Measurements from ENCODE around the gene COPG2. TPM values are rescaled to one million over a fixed set of nuclear protein-coding genes. Genes with fewer than 3 reads are reported as not detected.
"Not testable (repeated sequence)": the region's sequence is repeated elsewhere in the genome, so short reads cannot be mapped to it uniquely, and the experiment has no call there.

The COPG2 gene
- total and polyA plus RNA-seq, 2 of the 13 experiments (the other 11 are each of a cell fraction or from before 2014, with no cell fraction given): 14.1 to 17.7 TPM

DNA sequence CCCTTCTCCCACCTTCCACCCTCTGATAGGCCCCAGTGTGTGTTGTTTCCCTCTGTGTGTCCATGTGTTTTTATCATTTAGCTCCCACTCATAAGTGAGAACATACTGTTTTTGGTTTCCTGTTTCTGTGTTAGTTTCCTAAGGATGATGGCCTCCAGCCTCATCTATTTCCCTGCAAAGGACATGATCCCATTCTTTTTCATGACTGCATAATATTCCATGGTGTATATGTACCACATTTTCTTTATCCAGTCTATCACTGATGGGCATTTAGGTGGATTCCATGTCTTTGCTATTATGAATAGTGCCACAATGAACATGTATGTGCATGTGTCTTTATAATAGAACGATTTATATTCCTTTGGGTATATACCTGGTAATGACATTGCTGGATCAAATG, 23.8 kb upstream of the COPG2 start:
- FAIRE-seq; H3K4me2 ChIP-seq (ENCODE audit: low read depth, low read length); H3K9ac ChIP-seq (ENCODE audit: insufficient read depth, low read depth, low read length); in situ Hi-C loops (cut with HindIII; ENCODE audit: extremely low pct_ligation_motif_present, low pct_unique_long_range_greater_than_20kb); H3K27ac ChIP-seq (ENCODE audit: extremely low read length, insufficient read depth, low read length); H2AFZ ChIP-seq (ENCODE audit: low read length); CTCF ChIA-PET (ENCODE audit: low intra/inter-chr PET ratio, low total read pairs); intact Hi-C loops (cut with micrococcal nuclease; ENCODE audit: unreplicated experiment); H3K79me2 ChIP-seq (ENCODE audit: insufficient read depth, low read length); H3K4me3 ChIP-seq (replicated peaks in 1 of 3; ENCODE audit: insufficient read depth in 1 of 3, low read depth in 2 of 3, low read length in 3 of 3); H3K27me3 ChIP-seq (ENCODE audit: control insufficient read depth in 1 of 2, insufficient read depth in 2 of 2, low read length in 2 of 2); POLR2A ChIA-PET; DNase-seq (ENCODE audit: low spot score); ATAC-seq; BruUV-seq (replicated peaks); H4K20me1 ChIP-seq (ENCODE audit: insufficient read depth, low read length); H3K4me1 ChIP-seq (ENCODE audit: insufficient read depth, low read length); H3K36me3 ChIP-seq (replicated peaks in 1 of 2; ENCODE audit: control insufficient read depth in 1 of 2, insufficient read depth in 2 of 2, low read length in 2 of 2): not testable (repeated sequence)
- WGBS (ENCODE audit: low lambda C conversion rate): 0% methylated on average over 1 of the region's 1 CpG
- peaks cover 16% of the 10 kb centered on the region for H3K9me3 ChIP-seq (ENCODE audit: low read length)

- Histone ChIP-seq H3K4me1 (ENCODE audit: insufficient read depth, low read length) (no peaks in the 10 kb centered on the region), H3K27ac (ENCODE audit: extremely low read length, insufficient read depth, low read length) (no peak overlapping the region), H3K36me3 (replicated peaks in 1 of 2; ENCODE audit: control insufficient read depth in 1 of 2, insufficient read depth in 2 of 2, low read length in 2 of 2) (no peaks in the 10 kb centered on the region), H3K4me2 (ENCODE audit: low read depth, low read length) (no peak overlapping the region), H3K79me2 (ENCODE audit: insufficient read depth, low read length) (no peaks in the 10 kb centered on the region), H2AFZ (ENCODE audit: low read length) (no peak overlapping the region), H3K9me3 (ENCODE audit: low read length) (peaks cover 16% of the 10 kb centered on the region), H3K9ac (ENCODE audit: insufficient read depth, low read depth, low read length) (no peak overlapping the region), H3K4me3 (replicated peaks in 1 of 3; ENCODE audit: insufficient read depth in 1 of 3, low read depth in 2 of 3, low read length in 3 of 3) (no peak overlapping the region), H4K20me1 (ENCODE audit: insufficient read depth, low read length) (no peaks in the 10 kb centered on the region), H3K27me3 (ENCODE audit: control insufficient read depth in 1 of 2, insufficient read depth in 2 of 2, low read length in 2 of 2) (no peaks in the 10 kb centered on the region)
- WGBS (ENCODE audit: low lambda C conversion rate): 0% methylated on average over 1 of the region's 1 CpG
- ATAC-seq: no peak
- no peak for DNase-seq (ENCODE audit: low spot score)
- TF ChIP-seq ZNF101 (CRISPR knock-in tag; IDR thresholded peaks at IDR 0.05; ENCODE audit: borderline replicate concordance, low read depth): peak; percentile 100
- TF ChIP-seq, protein P1, sequence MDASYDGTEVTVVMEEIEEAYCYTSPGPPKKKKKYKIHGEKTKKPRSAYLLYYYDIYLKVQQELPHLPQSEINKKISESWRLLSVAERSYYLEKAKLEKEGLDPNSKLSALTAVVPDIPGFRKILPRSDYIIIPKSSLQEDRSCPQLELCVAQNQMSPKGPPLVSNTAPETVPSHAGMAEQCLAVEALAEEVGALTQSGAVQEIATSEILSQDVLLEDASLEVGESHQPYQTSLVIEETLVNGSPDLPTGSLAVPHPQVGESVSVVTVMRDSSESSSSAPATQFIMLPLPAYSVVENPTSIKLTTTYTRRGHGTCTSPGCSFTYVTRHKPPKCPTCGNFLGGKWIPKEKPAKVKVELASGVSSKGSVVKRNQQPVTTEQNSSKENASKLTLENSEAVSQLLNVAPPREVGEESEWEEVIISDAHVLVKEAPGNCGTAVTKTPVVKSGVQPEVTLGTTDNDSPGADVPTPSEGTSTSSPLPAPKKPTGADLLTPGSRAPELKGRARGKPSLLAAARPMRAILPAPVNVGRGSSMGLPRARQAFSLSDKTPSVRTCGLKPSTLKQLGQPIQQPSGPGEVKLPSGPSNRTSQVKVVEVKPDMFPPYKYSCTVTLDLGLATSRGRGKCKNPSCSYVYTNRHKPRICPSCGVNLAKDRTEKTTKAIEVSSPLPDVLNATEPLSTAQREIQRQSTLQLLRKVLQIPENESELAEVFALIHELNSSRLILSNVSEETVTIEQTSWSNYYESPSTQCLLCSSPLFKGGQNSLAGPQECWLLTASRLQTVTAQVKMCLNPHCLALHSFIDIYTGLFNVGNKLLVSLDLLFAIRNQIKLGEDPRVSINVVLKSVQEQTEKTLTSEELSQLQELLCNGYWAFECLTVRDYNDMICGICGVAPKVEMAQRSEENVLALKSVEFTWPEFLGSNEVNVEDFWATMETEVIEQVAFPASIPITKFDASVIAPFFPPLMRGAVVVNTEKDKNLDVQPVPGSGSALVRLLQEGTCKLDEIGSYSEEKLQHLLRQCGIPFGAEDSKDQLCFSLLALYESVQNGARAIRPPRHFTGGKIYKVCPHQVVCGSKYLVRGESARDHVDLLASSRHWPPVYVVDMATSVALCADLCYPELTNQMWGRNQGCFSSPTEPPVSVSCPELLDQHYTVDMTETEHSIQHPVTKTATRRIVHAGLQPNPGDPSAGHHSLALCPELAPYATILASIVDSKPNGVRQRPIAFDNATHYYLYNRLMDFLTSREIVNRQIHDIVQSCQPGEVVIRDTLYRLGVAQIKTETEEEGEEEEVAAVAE (CRISPR knock-in tag; IDR thresholded peaks at IDR 0.05; ENCODE audit: borderline replicate concordance): no peak
- no peak for FAIRE-seq
- no TSS peak for BruUV-seq (replicated peaks)
- POLR2A ChIA-PET: no interaction called here
- CTCF ChIA-PET (ENCODE audit: low intra/inter-chr PET ratio, low total read pairs): no interaction called here
- in situ Hi-C loops (cut with HindIII; ENCODE audit: extremely low pct_ligation_motif_present, low pct_unique_long_range_greater_than_20kb) (no loop called here), intact Hi-C loops (cut with micrococcal nuclease; ENCODE audit: unreplicated experiment) (no loop called here)
Observed at GRCh38 chr7:130689683-130690082, 21.1 kb upstream of the COPG2 start.
